ENCODE data around the gene PHLDB3.
A peak's percentile ranks its signal among the peaks of the same experiment; 100 is the strongest.
"Not testable (repeated sequence)": the region's sequence is repeated elsewhere in the genome, so short reads cannot be mapped to it uniquely, and the experiment has no call there.

Gene PHLDB3

DNA sequence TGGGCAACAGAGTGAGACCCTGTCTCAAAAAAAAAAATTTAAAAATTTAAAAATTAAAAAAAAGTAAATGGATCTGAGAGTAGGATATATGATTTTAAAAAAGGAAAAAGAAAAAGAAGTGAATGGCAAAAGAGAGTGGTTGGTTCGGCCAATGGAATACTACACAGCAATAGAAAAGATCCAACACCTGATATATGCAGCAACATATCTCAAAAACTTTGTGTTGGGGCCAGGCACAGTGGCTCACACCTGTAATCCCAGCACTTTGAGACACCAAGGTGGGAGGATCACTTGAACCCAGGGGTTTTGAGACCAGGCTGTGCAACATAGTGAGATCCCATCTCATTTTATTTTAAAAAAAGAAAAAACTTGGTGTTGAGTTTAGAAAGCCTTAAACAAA lies 37.8 kb downstream of the PHLDB3 start:
- DNase-seq = no peak

DNA sequence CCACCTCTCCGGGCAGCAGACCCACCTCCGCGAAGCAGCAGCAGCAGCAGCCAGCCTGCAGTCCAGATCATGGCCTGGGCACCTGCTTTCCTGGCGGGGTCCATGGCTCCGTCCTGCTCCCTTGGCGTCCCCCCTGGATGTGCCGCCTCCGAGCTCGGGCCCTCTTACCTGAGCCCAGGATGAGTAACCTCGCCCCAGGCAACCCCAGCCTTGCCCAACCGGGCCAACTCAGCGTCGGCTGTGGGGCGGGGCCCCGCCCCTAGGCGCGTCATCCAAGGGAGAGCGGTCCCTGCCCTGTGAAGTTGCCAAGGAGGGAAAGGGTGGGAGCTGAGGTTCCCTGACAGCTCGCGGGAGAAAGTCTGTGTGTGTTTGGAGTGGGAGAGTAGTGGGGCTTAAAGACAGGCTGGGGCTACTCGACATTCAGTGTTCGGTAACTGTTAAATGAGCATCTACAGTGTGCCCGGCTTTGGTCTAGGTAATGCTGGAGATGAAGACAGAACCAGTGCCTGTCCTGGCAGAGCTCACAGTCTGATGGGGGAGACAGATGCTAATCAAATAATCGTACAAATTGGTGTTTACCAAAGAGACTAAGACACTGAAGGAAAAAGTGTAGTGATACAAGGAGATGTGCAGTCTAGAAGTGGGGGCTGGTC lies 39.0 kb downstream of the PHLDB3 start, which contains the start of gene LYPD3:
Gene LYPD3, minus strand, starts transcription at position 141 of the 653 bp plus-strand sequence. Its CDS starts 37 bp downstream, at position 104.
- no peak for DNase-seq

DNA sequence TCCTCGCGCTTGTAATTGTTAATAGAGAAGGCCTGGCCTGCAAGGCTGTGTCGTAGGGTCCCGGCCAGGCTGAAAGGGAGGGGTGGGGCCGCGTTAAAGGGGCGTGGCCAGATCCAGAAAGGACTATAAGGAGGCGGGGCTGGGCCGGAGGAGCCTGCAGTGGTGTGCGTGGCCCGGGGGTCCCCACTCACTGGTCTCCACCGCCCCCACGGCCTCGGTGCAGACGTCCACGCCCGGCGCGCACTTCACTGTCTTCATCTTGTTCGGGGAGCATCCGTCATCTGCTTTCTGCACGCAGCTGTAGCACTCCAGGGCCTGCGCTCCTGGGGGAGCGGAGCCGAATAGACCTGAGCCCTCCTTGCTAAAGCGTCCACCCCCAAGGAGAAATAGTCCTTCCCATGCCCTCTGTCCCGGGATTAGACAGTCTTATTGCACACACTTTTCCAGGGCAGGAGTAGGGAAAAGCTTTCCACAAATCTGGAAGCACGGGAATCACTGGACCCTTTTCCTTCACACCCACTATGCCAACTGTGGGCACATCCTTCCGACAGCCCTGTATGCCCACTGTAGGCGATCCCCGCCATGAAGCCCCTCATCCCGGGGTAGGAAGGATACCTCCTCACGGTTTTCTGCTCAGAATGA lies 40.3 kb downstream of the PHLDB3 start:
- no peak for DNase-seq

DNA sequence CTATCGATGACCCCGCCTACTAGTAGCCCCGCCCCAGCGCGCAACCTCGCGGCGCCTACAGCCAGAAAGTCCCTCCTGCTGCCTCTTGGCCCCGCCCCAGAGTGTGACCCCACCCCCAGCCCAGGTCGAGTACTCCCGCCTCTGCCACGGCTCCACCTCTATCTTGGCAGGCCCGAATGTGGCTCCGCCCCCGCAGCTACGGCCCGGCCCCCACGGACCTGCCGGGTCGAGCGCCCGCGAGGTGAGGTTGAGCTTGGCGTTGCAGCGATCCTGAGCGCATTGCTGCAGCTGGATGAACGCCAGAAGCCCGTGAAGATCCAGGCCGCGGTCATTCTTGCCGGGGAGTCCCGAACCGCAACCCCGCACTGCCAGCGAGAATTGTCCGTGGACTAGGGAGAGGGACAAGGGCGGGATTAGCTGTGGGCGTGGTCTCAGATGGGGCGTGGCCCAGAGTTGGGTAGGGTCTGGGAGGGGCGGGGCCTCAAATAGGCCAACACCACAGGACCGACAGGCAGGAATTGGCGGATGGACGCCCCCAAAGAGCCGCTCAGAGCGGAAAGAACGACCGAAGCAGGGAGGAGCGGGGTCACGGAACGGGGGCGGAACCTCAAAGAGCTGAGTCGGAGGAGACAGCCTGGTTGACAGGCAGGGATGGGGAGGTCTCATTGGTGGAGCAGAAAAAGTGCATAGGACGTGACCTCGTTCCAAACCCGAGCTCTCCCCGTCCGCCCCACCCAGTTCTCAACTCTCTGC lies 41.0 kb downstream of the PHLDB3 start:
- peak; percentile 90 for DNase-seq

DNA sequence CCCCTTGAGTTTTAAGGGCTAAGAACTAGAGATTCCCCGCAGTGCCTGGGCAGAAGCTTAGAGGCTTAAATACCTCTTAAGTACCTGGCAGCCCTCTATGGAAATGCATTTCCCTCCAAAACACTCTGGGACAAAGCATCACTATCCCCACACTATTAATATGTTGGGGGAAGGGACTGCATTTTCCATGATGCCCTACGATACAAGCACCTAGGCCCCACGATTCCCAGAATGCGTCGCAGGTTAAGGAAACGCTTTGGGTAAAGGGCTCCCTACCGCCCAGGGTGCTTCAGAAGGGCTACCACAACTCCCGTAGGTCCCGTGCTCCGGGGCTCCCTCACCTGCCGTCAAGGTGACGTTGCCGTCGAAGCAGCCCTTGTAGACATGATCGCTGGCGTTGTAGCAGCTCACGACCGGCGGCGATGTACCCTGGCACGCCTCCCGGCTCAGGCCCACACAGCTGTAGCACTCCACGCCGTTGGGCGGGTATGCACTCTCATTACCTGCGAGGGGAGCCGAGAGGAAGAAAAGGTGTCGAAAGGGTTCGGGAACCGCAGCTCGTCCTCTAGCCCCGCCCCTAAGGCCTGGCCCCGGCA lies 41.7 kb downstream of the PHLDB3 start:
- DNase-seq = no peak

DNA sequence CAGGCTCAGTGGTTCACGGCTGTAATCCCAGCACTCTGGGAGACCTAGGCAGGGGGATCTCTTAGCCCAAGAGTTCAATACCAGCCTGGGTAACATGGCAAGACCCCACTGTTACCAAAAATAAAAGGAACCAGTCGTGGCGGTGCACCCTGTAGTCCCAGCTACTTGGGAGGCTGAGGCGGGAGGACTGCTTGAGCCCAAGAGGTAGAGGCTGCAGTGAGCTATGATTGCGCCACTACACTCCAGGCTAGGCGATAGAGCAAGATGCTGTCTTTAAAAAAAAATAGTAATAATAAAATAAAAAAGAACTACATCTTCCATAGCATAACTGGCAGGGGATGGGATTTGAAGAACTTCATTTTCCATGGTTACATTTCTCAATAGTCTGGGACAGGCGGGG lies 42.2 kb downstream of the PHLDB3 start:
- DNase-seq = no peak

DNA sequence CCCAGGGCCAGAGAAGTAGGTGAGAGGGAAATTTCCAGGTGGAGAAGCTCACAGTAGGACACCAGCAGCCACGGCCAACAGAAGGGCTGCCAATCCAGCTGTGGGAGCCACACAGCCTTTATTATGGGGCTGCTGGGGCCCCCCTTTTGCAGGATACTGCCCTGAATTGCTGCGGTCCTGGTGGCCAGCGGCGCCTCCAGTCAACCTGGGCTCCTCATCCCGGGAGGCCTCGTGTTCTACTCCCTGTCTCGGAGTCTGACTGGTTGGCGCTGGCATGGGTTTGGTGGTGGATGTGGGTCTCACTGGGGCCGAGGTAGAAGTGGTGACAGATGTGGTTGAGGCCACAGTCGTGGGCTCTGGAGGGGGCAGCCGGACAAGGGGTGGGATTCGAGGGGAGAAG lies 43.2 kb downstream of the PHLDB3 start:
- DNase-seq = no peak

DNA sequence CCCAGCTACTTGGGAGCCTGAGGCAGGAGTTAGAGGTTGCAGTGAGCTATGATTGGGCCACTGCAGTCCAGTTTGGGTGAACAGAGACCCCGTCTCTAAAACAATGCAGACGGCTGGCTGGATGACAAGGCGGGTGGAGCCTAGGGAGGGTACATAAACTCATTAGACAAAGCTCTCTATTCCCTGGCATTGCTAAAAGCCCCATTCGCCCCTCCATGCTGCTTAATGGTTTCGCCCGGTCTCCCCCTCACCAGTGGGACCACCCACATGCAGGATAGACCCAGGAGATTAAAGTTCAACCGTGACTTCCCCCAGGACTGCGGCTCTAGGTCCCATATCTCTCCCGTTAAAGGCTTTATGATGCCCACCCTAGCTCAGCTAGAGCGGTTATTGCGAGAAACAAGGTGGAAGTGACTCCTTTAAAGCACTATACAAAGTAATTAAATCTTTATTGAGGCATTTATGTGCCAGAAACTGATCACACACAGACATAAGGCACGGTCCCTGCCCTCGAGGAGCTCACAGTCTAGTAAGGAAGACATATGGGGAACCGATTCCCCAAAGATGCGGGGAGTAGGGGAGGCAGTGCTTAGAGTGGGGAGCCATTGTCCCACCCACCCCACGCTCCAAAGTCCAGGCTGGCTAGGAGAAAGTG lies 44.1 kb downstream of the PHLDB3 start:
- DNase-seq = no peak

DNA sequence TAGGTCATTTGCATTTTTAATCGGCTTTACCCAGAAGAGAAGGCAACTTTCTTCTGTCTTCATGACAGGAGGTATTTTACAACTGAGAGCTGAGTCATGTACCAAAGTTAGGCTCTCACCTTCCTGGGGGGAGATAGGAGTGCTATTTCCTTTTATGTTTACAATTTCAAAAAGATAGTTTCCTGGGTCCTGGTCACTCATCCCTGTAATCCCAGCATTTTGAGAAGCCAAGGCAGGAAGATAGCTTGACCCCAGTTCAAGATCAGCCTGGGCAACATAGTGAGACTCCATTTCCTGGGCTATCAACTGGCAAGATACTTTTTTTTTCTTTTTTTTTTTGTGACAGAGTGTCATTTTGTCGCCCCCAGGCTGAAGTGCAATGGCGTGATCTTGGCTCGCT lies 46.7 kb downstream of the PHLDB3 start:
- no peak for DNase-seq

DNA sequence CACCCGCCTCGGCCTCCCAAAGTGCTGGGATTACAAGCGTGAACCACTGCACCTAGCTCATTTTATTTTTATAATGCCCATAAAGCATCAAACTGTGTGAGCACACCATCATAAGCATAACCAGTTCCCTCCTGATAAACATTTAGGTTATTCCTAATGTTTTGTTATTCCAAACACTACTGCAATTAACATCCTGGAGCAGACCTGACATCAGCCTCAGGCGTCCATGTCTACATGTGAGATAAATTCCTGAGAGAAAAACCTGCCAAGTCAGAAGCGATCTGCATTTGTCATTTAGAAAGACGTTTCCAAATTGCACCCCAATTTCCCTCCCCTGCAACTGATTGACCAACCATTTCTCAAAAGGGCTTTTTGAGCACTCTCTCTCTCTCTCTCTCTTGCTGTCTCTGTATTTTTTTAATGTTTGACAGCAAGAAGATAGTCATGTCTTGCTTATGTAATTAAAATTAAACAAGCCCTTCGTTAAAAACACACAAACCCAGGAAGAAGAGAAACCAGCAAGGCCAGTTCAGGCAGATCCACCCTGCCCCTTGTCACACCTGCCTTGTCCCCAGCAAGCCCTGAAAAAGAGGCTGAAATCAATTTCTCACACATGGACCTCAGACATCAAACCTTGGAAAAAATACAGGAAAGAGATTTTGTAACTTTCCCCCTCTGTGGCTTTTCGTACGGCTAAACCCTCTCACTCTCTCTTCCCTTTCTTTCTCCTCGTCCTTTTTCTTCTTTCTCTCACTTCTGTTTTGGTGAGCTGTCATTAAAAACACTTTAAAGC lies 49.0 kb downstream of the PHLDB3 start:
- DNase-seq = no peak

DNA sequence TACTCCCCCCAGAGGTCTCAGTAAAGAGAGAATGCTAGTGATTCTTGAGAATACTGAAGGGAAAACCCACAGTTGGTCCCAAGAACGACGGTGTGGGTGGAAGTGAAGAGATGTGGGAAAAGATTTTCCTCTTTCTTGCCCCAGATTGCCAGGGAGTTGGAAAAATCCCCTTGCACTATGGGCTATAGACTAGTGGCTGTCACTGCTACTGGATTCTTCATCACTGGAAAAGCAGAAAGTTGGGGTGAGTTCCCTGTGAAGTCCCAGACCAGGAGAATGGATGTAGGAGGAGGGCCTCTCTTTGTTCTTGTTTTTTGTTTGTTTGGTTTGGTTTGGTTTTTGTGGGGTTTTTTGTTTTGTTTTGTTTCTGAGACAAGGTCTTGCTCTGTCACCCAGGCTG lies 50.5 kb downstream of the PHLDB3 start:
- DNase-seq = no peak

DNA sequence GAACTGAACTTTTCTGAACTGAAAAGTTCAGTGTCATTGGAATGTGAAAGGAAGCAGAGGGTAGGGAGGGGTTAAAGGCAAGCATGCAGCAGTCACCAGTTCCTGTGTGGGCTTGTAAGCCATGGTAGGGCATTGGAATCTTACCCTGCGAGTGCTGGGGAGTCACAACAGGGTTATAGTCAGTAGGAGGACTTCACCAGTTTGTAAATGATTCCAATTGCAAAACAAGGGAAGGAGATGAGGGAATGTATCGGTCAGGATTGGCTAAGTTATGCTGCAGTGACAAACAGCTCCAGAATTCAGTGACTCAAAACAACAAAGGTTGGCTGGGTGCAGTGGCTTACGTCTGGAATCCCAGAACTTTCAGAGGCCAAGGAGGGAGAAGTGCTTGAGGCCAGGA lies 52.0 kb downstream of the PHLDB3 start:
- no peak for DNase-seq

DNA sequence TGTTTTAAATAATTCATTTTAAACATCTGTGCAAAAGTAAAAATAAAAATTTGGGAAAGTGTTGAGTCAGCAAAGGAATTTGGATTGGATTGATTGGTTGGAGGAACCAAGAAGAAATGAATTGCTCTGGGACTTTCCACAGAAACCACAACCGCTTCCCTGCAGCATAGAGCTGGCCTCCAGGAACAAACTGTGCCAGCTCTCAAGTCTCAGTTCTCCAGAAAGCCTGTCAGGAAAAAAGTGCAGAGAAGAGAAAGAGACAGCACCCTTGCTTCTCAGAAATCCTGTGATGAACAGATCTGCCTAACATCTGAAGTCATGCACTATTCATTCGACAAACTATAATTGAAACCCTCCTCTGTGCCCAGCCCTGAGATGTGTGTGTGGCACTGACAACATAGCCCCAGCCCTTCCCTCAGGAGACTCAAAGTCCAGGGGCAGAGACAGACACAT lies 54.0 kb downstream of the PHLDB3 start:
- no peak for DNase-seq

DNA sequence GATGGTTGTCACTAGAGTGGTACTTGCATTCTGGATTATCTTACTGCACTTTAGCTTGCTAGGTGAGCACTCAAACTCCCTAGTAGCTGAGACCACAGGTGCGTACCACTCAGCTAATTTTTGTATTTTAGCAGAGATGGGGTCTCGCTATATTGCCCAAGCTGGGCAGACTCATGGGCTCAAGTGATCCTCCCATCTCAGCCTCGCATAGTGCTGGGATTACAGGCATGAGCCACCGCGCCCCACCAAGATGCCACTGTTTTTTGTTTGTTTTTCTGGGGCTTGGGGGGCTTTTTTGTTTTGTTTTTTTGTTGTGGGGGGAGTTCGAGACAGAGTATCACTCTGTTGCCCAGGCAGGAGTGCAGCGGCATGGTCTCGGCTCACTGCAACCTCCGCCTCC lies 56.9 kb downstream of the PHLDB3 start:
- no peak for DNase-seq

DNA sequence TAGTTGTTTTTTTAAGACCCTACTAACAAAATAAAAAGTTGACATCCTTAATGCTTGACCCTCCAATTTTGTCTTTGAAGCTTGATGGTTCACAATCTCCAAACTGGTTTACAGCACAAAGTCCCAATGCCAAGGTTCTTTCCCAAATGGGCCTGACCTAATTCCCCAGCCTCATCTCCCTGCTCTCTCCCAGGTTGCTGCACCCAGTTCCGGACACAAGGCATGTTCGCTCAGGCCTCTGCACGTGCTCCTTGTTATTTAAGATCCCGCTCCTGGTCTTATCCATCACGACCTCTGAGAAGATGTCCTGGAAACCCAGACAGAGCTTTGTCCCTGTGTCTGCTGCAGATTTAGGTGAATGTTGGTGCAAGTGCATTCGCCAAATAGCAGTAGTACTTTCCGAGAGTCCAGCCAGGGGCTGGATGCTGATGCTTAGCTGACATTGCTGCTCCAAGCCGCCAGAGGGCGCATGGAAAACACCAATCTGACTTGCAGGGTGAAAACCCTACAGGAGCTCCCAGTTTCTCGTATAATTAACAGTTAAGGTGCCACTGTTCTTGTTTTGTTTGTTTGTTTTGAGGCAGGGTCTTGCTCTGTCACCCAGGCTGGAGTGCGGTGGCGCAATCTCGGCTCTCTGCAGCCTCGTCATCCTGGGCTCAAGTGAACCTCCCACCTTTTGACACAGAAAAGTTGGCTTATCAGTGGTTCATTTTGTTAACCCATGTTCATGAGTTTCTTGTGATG lies 57.6 kb downstream of the PHLDB3 start:
- peak; percentile 52 for DNase-seq

DNA sequence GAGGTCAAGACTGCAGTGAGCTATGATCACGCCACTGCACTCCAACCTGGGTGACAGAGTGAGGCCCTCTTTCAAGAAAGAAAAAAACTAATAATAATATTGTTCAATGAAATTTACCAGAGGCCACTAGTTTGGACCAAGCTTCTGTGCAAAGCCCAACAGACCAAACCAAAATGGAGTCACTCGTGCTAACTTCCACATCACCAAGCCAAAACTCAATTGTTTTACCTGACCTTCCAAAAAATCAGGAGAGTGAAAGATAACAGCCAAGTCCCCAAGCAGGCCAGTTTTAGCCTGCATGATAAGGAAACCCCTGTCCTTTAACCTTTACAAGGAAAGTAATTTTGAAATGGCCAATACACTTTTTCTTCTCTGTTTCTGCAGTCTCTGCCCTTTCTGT lies 59.1 kb downstream of the PHLDB3 start:
- no peak for DNase-seq

DNA sequence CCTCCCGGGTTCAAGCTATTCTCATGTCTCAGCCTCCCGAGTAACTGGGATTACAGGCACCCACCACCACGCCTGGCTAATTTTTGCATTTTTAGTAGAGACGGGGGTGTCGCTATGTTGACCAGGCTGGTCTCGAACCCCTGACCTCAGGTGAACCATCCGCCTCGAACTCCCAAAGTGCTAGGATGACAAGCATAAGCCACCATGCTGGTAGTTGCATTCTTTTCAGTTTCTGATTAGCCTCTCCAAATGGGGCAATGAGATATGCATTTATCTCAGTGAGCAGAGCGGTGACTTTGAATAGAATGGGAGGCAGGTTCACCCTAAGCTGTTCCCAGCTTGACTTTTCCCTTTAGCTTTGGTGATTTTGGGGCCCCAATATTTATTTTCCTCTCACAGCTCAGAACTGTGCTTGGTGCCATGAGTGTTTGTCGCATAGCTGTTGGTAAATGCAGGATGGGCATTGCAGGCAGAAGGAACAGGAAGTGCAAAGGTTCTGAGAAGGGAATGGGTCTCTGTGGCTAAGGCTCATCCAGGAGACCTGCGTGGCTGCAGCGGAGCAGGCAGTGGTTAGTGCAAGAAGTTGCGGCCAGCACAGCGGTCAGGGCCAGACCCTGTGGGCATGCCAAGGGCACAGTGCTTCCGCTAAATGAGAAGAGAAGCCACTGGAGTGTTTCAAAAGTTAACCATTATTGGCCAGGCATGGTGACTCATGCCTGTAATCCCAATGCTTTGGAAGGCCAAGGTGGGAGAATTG lies 59.8 kb downstream of the PHLDB3 start:
- no peak for DNase-seq

DNA sequence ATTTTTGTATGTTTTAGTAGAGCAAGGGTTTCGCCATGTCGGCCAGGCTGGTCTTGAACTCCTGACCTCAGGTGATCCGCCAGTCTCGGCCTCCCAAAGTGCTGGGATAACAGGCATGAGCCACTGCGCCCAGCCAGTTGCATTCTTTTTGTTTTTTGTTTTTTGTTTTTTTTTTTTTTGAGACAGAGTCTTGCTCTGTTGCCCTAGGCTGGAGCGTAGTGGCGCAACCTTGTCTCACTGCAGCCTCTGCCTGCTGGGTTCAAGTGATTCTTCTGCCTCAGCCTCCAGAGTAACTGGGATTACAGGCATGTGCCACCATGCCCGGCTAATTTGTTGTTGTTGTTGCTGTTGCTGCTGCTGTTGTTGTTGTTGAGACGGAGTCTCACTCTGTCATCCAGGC lies 60.5 kb downstream of the PHLDB3 start:
- not testable (repeated sequence) for DNase-seq

DNA sequence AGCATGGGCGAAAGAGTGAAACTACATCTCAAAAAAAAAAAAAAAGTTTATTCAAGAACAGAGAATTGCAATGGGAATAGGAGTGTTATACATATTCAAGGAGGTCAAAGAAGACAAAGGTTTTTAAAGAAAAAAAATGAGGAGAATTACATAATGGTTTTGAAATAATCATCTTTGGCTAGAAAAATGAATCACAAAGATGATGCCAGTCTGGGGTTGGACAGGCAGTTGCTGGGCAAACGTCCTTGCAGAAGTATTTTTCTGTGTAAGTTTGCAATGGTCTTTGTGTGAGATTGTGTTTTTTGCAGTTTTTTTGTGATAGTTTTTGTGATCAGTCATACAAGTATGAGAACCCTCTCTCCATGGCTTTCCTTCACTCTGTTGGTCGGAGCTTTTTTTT lies 62.8 kb downstream of the PHLDB3 start:
- no peak for DNase-seq

DNA sequence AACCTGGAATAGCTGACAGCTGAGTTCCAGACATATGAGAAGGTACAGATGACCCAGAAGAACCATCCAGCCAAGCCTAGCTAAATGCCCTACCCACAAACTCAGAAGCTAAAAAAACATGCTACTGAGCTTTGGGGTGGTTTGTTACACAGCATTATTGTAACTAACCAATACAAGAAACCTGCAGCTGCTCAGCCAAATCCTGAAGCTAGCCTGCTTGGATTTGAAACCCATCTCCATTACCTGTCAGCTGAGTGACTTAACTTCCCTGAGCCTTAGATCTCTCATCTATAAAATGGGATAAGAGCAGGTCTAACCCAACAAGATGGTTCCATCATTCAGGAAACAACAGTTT lies 64.9 kb downstream of the PHLDB3 start:
- no peak for DNase-seq

All from COR-L47 (cell line).